K562 (cell line): ENCODE data around the gene ZRANB1.

Source experiments
- CBFB ChIP-seq: sonication (generic); formaldehyde crosslinking; IDR thresholded peaks from 2 replicates; pipeline ENCODE4 v1.4.0; 2020; ENCODE audit warnings: mild to moderate bottlenecking, missing genetic modification reagents
- HNRNPLL ChIP-seq: fragments of 200-400 bp; formaldehyde crosslinking; IDR thresholded peaks from 2 replicates; pipeline ENCODE4 v1.6.1; 2017; ENCODE audit warnings: low read length, low read depth, mild to moderate bottlenecking; ENCODE audit not compliant: poor library complexity, severe bottlenecking
- RBBP5 ChIP-seq: fragments of 200-600 bp; sonication (generic); IDR thresholded peaks from 2 replicates; pipeline ENCODE4 v1.6.1; 2012; ENCODE audit warnings: borderline replicate concordance, mild to moderate bottlenecking, low read length, control low read depth, inconsistent platforms; ENCODE audit not compliant: insufficient read depth, poor library complexity, severe bottlenecking
- TF ChIP-seq, protein P1 (sequence below), 3 experiments: IDR thresholded peaks in 2 of 3; conservative IDR thresholded peaks in 1 of 3; 2 replicates each; pipeline ENCODE4 v1.5.1; 2011 to 2012; ENCODE audit warnings: low read length in 3 of 3, mild to moderate bottlenecking in 3 of 3, control low read depth in 2 of 3, improper control_type of control experiment in 1 of 3, inconsistent platforms in 1 of 3, low read depth in 1 of 3, mixed read lengths in 1 of 3, moderate library complexity in 1 of 3; ENCODE audit not compliant: insufficient read depth in 2 of 3

DNA sequence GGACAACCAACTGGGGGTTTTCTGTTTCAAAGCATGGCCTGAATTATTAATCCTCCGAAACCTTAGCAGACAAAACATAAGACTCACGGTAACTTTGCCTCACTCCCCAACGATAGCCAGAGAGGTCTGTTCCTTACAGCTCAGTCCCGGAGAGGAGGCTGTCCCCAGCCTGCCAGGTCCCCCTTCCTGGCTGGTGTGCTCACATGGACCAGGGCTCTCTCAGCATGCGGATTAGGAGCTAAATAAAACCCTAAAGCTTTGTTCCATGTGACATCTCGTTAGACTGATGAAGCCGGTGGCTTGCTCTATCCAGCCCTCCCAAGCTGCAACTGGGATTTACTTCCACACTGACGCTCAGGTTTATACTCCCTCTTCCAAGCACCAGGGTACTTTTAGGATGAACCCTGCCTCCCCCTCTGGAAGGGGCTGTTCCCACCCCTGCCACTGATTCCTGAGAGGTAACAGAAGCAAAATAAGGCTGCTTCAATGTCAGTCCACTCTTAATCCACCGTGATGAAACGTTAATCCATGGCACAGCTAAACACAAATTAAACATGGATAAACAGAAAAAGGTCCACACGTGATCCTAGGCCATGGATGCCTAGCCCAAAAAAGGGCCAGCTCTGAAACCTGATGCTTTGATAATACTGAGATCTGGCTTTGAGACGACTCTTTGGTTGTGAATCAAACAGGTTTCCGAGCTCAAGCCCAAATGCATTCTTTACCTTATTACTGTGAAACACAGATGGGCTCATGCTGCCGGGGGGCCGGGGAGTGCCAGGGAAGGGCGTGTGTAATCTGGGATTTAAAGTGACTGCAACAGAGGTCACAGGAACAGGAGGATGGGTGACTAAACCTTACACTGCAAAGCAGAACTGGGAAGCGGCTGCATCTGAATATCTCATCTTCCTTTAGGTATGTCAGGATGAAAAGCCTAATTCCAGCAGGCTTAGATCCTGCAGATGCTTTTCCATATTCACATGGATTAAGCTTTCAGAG lies 86.2 kb downstream of the ZRANB1 start:
- TF ChIP-seq, protein P1, sequence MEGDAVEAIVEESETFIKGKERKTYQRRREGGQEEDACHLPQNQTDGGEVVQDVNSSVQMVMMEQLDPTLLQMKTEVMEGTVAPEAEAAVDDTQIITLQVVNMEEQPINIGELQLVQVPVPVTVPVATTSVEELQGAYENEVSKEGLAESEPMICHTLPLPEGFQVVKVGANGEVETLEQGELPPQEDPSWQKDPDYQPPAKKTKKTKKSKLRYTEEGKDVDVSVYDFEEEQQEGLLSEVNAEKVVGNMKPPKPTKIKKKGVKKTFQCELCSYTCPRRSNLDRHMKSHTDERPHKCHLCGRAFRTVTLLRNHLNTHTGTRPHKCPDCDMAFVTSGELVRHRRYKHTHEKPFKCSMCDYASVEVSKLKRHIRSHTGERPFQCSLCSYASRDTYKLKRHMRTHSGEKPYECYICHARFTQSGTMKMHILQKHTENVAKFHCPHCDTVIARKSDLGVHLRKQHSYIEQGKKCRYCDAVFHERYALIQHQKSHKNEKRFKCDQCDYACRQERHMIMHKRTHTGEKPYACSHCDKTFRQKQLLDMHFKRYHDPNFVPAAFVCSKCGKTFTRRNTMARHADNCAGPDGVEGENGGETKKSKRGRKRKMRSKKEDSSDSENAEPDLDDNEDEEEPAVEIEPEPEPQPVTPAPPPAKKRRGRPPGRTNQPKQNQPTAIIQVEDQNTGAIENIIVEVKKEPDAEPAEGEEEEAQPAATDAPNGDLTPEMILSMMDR (IDR thresholded peaks at IDR 0.05 in 2 of 3, conservative IDR thresholded peaks at IDR 0.05 in 1 of 3; ENCODE audit: insufficient read depth in 2 of 3, low read depth in 1 of 3, low read length in 3 of 3) = no peak
- TF ChIP-seq RBBP5 (no peak), CBFB (CRISPR knock-in tag) (no peak), HNRNPLL (no peak)
